DMS 273 (cell line): Measurements from ENCODE around the gene TENM3.

ENCODE experiments used
- DNase-seq: peaks from one replicate; lab custom pipeline; 2025; ENCODE audit not compliant: unreplicated experiment; lab: John Stamatoyannopoulos, UW

TENM3 gene

GRCh38 chr4:182600093-182600492 lies 356.9 kb downstream of the TENM3 start:
- DNase-seq, result peak; percentile 90

DNA sequence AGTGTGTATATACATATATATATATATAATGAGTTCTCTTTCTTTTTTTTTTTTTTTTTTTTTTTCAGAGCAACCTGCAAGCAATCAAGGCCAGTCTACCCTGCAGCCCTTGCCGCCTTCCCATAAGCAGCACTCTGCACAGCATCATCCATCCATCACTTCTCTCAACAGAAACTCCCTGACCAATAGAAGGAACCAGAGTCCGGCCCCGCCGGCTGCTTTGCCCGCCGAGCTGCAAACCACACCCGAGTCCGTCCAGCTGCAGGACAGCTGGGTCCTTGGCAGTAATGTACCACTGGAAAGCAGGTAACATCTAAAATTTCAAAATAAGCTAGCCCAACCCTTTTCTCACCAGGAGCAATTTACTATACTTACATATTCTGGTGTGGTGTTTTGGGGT lies 357.7 kb downstream of the TENM3 start:
- DNase-seq, result peak; percentile 16

DNA sequence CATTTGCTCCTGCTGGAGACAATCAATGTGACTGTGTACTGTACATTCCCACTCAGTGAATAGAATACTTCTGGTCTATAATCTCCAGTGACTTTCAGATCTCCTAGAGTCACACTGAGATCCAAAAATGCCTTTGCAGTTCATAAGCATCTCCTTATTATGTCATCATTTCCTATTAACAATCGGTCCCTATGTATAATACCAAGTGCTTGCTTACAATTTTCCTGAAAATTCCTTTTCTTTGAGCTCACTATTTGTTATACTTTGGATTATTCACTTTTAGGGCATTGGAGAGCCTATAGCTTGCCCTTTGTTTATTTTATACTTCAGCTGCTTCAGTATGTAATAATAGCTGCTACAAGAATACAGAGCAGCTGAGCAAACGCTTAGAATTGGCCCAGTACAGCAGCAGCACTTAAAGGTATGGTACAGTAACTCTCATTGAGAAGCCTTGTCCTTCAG lies 361.0 kb downstream of the TENM3 start:
- DNase-seq, result no peak

DNA sequence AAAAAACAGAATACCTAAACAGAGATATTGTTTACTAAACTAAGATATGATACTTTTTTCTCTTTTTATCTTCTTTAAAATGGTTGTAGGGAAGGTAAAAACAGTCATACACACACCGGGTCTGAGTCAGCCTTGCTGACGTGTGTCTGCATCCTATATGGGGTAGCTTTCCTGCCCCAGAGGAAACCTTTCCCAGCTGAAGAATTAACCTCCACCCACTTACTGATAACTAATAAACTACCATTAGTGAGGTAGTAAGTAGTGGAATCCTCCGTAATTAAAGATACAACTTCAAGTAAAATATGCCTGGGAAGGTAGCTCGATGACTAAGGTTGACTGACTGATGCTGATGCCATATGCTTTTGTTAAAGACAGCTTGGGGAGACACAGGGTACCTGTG lies 361.8 kb downstream of the TENM3 start:
- no peak for DNase-seq

GRCh38 chr4:182608525-182608924 lies 365.3 kb downstream of the TENM3 start:
- no peak for DNase-seq

DNA sequence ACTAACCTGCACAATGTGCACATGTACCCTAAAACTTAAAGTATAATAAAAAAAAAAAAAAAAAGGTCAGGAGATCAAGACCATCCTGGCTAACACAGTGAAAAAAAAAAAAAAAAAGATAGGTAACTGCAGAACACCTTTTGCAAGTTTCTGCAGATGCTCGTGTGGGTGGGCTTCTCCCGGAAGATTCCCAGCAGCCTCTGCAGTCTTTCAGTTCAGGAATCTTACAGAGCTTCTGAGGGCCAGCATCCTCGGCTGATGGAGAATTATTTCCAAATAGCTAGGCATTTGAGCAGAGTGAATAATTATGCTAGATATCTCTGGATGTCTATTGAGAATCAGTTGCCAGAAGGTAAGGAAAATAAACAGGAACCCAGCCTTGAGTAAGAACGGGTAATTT lies 373.3 kb downstream of the TENM3 start:
- no peak for DNase-seq

GRCh38 chr4:182619660-182620059 lies 376.5 kb downstream of the TENM3 start:
- DNase-seq, result no peak

DNA sequence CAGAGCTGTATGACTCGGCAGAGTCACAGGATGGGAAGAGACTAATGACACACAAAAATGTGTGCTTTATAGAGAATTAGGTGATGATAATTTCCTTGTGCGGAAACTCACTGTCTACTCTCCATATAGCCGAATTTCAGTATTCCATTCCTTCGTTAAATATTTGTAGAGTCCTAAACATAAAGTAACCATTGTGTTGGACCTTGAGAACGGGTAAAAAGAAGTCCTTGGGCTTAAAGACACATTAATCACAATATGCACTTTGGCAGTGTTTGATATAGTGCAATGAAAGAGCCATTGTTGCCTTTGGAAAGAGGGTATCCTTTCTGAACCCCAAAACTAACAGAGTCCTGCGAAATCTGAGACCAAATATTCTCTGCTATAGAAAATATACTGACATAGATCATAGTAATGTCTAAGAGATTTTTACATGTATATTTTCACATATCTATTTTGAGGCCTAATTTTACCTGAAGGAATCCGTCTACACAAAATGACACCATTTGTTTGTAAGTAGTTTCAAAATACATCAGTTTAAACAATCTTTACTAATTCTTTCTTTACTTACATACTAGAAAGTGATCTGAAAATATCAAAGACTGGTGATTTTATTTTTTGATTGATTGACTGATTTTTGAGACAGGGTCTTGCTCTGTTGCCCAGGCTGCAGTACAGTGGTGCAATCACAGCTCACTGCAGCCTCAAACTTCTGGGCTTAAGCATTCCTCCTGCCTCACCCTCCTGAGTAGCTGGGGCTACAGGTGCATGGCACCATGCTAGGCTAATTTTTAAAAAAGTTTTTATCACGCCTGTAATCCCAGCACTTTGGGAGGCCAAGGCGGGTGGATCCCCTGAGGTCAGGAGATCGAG lies 377.1 kb downstream of the TENM3 start:
- DNase-seq, result no peak

DNA sequence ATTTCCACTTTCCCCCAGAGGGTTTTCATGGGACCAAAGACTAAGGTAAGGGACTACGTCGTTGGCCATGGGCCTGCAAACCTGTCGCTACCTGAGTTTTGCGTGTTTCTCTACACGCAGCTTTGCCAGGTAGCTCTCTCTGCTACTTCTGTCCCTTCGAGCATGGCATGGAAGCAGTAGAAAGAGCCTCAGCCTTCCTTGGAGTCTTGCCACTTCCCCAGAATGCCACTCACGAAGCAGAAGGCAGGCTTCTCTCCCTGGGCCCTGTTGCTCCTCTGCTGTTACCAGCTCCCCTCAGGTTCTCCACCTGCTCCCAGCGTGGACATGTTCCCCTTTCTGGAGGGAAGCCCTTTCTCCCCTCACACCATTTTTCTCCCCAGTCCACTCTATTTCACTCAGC lies 381.1 kb downstream of the TENM3 start:
- no peak for DNase-seq

GRCh38 chr4:182625193-182625592 lies 382.0 kb downstream of the TENM3 start:
- DNase-seq, result no peak

DNA sequence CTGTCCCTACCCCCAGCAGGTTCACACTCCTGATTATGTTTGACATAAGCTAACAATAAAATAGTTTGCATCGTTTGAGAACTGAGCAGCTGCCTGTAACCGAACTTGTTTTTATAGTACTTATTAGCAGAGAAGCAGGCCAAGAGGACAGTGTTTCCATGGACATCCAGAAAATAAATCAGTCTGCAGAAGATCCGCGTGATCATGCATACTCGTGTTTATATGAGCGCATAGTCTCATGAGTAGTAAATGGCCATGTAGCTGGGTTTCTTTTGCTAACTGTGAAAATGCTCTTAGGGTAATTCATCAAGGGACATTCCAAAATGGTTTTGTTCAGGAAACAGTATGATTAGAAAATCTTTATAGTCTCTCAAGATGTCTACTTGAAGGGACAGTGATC lies 384.8 kb downstream of the TENM3 start:
- no peak for DNase-seq

DNA sequence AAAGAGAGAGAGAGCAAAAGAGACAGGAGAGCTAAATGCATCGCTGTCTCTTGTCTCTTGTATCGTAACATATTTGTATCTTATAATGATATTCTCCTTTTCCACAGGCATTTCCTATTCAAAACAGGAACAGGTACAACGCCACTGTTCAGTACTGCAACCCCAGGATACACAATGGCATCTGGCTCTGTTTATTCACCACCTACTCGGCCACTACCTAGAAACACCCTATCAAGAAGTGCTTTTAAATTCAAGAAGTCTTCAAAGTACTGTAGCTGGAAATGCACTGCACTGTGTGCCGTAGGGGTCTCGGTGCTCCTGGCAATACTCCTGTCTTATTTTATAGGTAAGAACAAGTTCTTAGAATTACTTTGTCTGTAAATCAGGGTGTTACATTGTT lies 385.3 kb downstream of the TENM3 start:
- DNase-seq, result no peak

DNA sequence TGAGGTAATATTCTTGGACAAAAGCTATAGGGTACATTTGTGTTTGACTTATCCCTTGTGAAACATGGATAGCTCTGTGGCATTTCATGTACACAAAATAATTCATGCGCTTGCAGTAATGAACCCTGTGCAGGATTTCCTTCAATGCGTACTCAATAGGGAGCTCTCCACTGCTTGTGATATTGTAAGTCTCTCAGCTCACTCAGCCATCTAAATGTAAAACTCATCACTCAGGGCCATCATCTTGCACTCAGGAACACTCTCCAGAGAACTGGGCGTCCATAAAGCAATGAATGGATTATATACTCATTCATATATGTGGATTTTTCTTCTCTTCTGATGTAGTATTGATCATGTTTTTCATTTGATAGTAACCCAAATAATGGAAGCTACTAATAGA lies 385.9 kb downstream of the TENM3 start:
- DNase-seq, result no peak

DNA sequence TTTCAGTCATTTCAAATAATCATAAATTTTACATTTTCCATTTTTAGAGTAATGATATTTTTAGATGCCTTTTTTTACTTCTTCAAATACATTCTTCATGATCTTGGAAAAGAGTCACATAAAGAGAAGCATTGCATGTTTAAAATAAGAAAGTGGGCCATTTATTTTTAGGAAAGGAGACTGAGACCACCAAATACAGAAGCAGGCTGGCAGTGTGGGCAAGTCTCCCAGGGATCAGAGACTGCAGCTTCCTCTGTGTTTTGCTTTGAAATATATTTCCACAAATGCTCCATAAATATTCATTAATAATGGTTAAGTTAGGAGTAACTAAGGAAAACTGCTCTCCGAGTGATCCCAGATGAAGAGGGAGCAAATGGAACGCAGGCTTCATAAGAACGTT lies 397.3 kb downstream of the TENM3 start:
- no peak for DNase-seq

DNA sequence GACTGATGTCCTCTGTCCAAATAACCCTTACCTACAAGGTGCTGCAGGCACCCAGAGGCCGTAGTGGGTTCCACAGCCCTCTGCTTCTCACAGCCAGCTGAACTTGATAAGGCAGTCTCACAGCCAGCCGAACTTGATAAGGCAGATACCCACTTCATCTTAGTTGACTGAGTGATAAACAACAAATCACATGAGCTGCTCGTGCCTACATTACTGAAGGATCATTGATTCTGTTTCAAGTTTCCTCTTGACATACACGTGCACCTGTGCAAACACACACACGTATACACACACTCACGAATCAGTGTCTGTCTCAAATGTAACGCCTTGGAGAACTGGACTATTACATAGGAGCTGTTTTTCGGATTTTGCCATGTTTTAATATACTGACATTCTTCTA lies 397.7 kb downstream of the TENM3 start:
- no peak for DNase-seq

GRCh38 chr4:182642831-182643230 lies 399.6 kb downstream of the TENM3 start:
- DNase-seq, result peak; percentile 14

GRCh38 chr4:182643801-182644682 lies 400.8 kb downstream of the TENM3 start:
- no peak for DNase-seq

DNA sequence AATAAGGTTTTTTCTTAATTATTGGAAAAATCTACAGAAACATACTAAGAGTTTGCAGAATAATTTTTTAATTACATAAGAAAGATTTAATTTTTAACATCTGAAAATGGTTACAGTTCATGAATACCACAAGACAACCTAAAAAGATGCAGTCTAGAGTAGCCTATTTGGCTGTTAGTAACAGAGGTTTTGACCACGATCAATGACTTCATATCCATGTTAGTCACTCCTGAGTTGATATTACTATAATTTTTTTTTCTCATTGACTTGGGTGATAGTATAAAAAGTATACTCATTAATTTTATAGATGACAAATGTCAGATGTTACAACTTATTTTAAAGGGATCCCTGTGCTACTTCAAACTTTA lies 401.5 kb downstream of the TENM3 start:
- DNase-seq, result no peak

DNA sequence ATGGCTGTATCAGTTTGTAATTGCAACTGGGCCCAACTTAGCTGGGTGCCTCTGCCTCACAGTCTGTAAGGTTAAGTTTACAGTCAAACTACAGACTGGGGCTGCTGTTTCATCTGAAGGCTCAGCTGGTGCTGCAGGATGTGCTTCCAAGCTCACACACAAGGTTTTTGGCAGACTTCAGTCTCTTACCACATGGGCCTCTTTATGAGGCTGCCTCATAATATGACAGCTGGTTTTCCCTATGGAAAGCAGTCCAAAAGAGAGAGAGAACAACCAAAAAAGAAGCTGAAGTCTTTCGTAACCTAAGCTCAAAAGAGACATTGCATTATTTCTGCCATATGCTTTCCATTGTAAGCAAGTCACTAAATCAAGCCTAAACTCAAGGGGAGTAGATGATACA lies 402.3 kb downstream of the TENM3 start:
- DNase-seq, result no peak

GRCh38 chr4:182647646-182648300 lies 404.6 kb downstream of the TENM3 start:
- DNase-seq, result no peak

GRCh38 chr4:182648766-182649165 lies 405.6 kb downstream of the TENM3 start:
- no peak for DNase-seq
